Neural crest cell (in vitro differentiated cells): ENCODE results near the gene C1QTNF8. TPM values are rescaled to one million over a fixed set of nuclear protein-coding genes. Genes with fewer than 3 reads are reported as not detected.

Experiments
- DNase-seq: peaks from one replicate; pipeline ENCODE4 v3.0.0; 2021; ENCODE audit warnings: low read depth, mixed read lengths, low spot score
- H3K27ac Mint-ChIP-seq: one replicate; pipeline ENCODE4 v1.8.0; 2021; ENCODE audit warnings: mild to moderate bottlenecking, mixed read lengths; ENCODE audit not compliant: unreplicated experiment
- H3K27me3 Mint-ChIP-seq: 2 replicates; pipeline ENCODE4 v1.8.0; 2021; ENCODE audit warnings: low read depth, mild to moderate bottlenecking, mixed read lengths
- H3K36me3 Mint-ChIP-seq: 2 replicates; pipeline ENCODE4 v1.8.0; 2021; ENCODE audit warnings: low read depth, mild to moderate bottlenecking, mixed read lengths
- H3K4me1 Mint-ChIP-seq: 2 replicates; pipeline ENCODE4 v1.8.0; 2021; ENCODE audit warnings: mixed read lengths
- H3K4me3 Mint-ChIP-seq: one replicate; pipeline ENCODE4 v1.8.0; 2021; ENCODE audit warnings: mild to moderate bottlenecking, mixed read lengths
- H3K9me3 Mint-ChIP-seq: 2 replicates; pipeline ENCODE4 v1.8.0; 2021; ENCODE audit warnings: mixed read lengths
- CTCF ChIP-seq: fragments of 200-600 bp; sonication (generic); conservative IDR thresholded peaks from 2 replicates; pipeline ENCODE4 v1.5.0; 2021; ENCODE audit warnings: antibody characterized with exemption, mild to moderate bottlenecking
- total RNA-seq: library from RNA; stranded (reverse); gene quantifications from 2 replicates; pipeline ENCODE4 v1.2.1, GENCODE V29; 2021

The C1QTNF8 gene
- total RNA-seq, 1 donor from 2014 or later = 0.19 TPM

- no peaks in the 10 kb centered on the region for H3K36me3 Mint-ChIP-seq
- no peaks in the 10 kb centered on the region for H3K9me3 Mint-ChIP-seq
- no peaks in the 10 kb centered on the region for H3K4me1 Mint-ChIP-seq
- H3K27ac Mint-ChIP-seq = no peak overlapping the region
- no peak overlapping the region for H3K4me3 Mint-ChIP-seq
- no peak for DNase-seq
- no peaks in the 10 kb centered on the region for H3K27me3 Mint-ChIP-seq
- TF ChIP-seq CTCF = no peak
Observed at GRCh38 chr16:1126044-1126443, 30.0 kb upstream of the C1QTNF8 start.

GRCh38 chr16:1125471-1125870 lies 29.4 kb upstream of the C1QTNF8 start:
- no peak for DNase-seq

GRCh38 chr16:1124795-1125194 lies 28.8 kb upstream of the C1QTNF8 start:
- no peaks in the 10 kb centered on the region for H3K9me3 Mint-ChIP-seq
- H3K4me1 Mint-ChIP-seq = no peaks in the 10 kb centered on the region
- no peaks in the 10 kb centered on the region for H3K36me3 Mint-ChIP-seq
- H3K27me3 Mint-ChIP-seq = no peaks in the 10 kb centered on the region
- no peak for TF ChIP-seq CTCF
- no peak for DNase-seq
- no peak overlapping the region for H3K4me3 Mint-ChIP-seq
- H3K27ac Mint-ChIP-seq = no peak overlapping the region

More at GRCh38 chr16:1125471-1125870, 29.4 kb upstream of the C1QTNF8 start:
- no peak for TF ChIP-seq CTCF
- H3K4me3 Mint-ChIP-seq = no peak overlapping the region
- no peaks in the 10 kb centered on the region for H3K9me3 Mint-ChIP-seq
- no peaks in the 10 kb centered on the region for H3K4me1 Mint-ChIP-seq
- no peaks in the 10 kb centered on the region for H3K36me3 Mint-ChIP-seq
- no peak overlapping the region for H3K27ac Mint-ChIP-seq
- no peaks in the 10 kb centered on the region for H3K27me3 Mint-ChIP-seq

GRCh38 chr16:1124291-1124690 lies 28.2 kb upstream of the C1QTNF8 start:
- Mint-ChIP-seq H3K27me3 (no peaks in the 10 kb centered on the region), H3K36me3 (no peaks in the 10 kb centered on the region)

GRCh38 chr16:1123525-1124230 lies 27.6 kb upstream of the C1QTNF8 start:
- no peaks in the 10 kb centered on the region for H3K9me3 Mint-ChIP-seq
- H3K36me3 Mint-ChIP-seq = no peaks in the 10 kb centered on the region
- no peaks in the 10 kb centered on the region for H3K4me1 Mint-ChIP-seq
- no peak overlapping the region for H3K4me3 Mint-ChIP-seq
- DNase-seq = no peak
- no peaks in the 10 kb centered on the region for H3K27me3 Mint-ChIP-seq
- TF ChIP-seq CTCF = no peak
- H3K27ac Mint-ChIP-seq = no peak overlapping the region

More at GRCh38 chr16:1124291-1124690, 28.2 kb upstream of the C1QTNF8 start:
- no peak for DNase-seq
- Mint-ChIP-seq H3K9me3 (no peaks in the 10 kb centered on the region), H3K27ac (no peak overlapping the region), H3K4me3 (no peak overlapping the region), H3K4me1 (no peaks in the 10 kb centered on the region)
- no peak for TF ChIP-seq CTCF
